HCT116 (cell line): ENCODE results near the gene SHC2. TPM values are rescaled to one million over a fixed set of nuclear protein-coding genes. Genes with fewer than 3 reads are reported as not detected.

ENCODE experiments used
- ATAC-seq: fragments of 200-7000 bp; cut with Tn5 transposase; 2 replicates; pipeline ENCODE4 v1.9.1; 2020; ENCODE audit warnings: mild to moderate bottlenecking, moderate library complexity
- BruUV-seq: library from RNA; stranded (reverse); fragments of 400-500 nt; replicated peaks from 2 replicates; lab custom pipeline; 2021; lab: Mats Ljungman, UMichigan
- CTCF ChIA-PET: fragments of 300-600 bp; sonication (Branson Sonifier 250); formaldehyde crosslinking; loops from one replicate; lab custom pipeline; 2021; ENCODE audit warnings: antibody characterized with exemption; lab: Charles Lee
- POLR2A ChIA-PET: fragments of 300-600, 350-600 bp; sonication (Branson Sonifier 250); formaldehyde crosslinking; loops from one replicate; lab custom pipeline; 2021; ENCODE audit warnings: antibody characterized with exemption; lab: Charles Lee
- RAD21 ChIA-PET, 2 experiments: fragments of 300-600 bp; sonication (Branson Sonifier 250); formaldehyde crosslinking; loops; one replicate each; lab custom pipeline; 2023; ENCODE audit warnings: low total read pairs in 2 of 2; ENCODE audit not compliant: uncharacterized antibody in 2 of 2, unreplicated experiment in 2 of 2, low non-redundant PET in 1 of 2; lab: Charles Lee
- DNase-seq: peaks from one replicate; pipeline ENCODE4 v3.0.0-alpha.2; 2010; ENCODE audit warnings: low read depth, low spot score
- H2AFZ ChIP-seq: fragments of 200-600 bp; shearing (Covaris generic), sonication (generic); 2 replicates; pipeline ENCODE4 v1.6.1; 2017; ENCODE audit warnings: low read depth, mixed run types, mixed read lengths, antibody characterized with exemption, low read length; ENCODE audit not compliant: poor library complexity, severe bottlenecking
- H3K27ac ChIP-seq: 2 replicates; pipeline ENCODE4 v1.5.1; 2012; ENCODE audit warnings: low read depth, low read length
- H3K27me3 ChIP-seq: fragments of 200-600 bp; sonication (generic); 2 replicates; pipeline ENCODE4 v1.6.1; 2016; ENCODE audit warnings: mixed run types, low read length, mixed read lengths; ENCODE audit not compliant: insufficient read depth
- H3K36me3 ChIP-seq, 2 experiments: fragments of 200-500 bp in 1 of 2; fragments of 200-600 bp in 1 of 2; sonication (Bioruptor generic) in 1 of 2; sonication (generic) in 1 of 2; 2 replicates each; pipeline versions ENCODE4 v1.5.1 to v1.6.1; 2014 to 2016; ENCODE audit warnings: low read length in 2 of 2, inconsistent platforms in 1 of 2, mixed read lengths in 1 of 2, mixed run types in 1 of 2; ENCODE audit not compliant: insufficient read depth in 2 of 2, control insufficient read depth in 1 of 2
- H3K4me1 ChIP-seq, 2 experiments: fragments of 200-600 bp in 1 of 2; sonication (generic) in 1 of 2; 2 replicates each; pipeline versions ENCODE4 v1.5.1 to v1.6.1; 2012 to 2017; ENCODE audit warnings: low read length in 2 of 2, inconsistent platforms in 1 of 2, mild to moderate bottlenecking in 1 of 2, mixed read lengths in 1 of 2, mixed run types in 1 of 2, moderate library complexity in 1 of 2; ENCODE audit not compliant: insufficient read depth in 2 of 2, control insufficient read depth in 1 of 2
- H3K4me2 ChIP-seq: fragments of 200-600 bp; sonication (generic); 2 replicates; pipeline ENCODE4 v1.6.1; 2017; ENCODE audit warnings: mixed run types, low read length, mixed read lengths
- H3K4me3 ChIP-seq, 2 experiments: fragments of 200-600 bp in 1 of 2; sonication (generic) in 1 of 2; replicated peaks in 1 of 2; 2 replicates each; pipeline ENCODE4 v1.5.1; 2011 to 2016; ENCODE audit warnings: low read length in 2 of 2, control low read depth in 1 of 2, low read depth in 1 of 2, mild to moderate bottlenecking in 1 of 2, mixed read lengths in 1 of 2, mixed run types in 1 of 2
- H3K79me2 ChIP-seq: fragments of 200-600 bp; sonication (generic); 2 replicates; pipeline ENCODE4 v1.6.1; 2017; ENCODE audit warnings: mild to moderate bottlenecking, mixed run types, low read length, moderate library complexity, mixed read lengths; ENCODE audit not compliant: insufficient read depth
- H3K9ac ChIP-seq: fragments of 200-600 bp; sonication (generic); 2 replicates; pipeline ENCODE4 v1.6.1; 2016; ENCODE audit warnings: low read length, mixed read lengths
- H3K9me2 ChIP-seq: fragments of 200-600 bp; sonication (generic), shearing (Covaris generic); 2 replicates; pipeline ENCODE4 v1.6.1; 2017; ENCODE audit warnings: mixed run types, mild to moderate bottlenecking, moderate library complexity; ENCODE audit not compliant: insufficient read depth
- H3K9me3 ChIP-seq, 2 experiments: fragments of 200-500 bp in 1 of 2; fragments of 200-600 bp in 1 of 2; sonication (Bioruptor generic) in 1 of 2; sonication (generic) in 1 of 2; 2 replicates each; pipeline ENCODE4 v1.6.1; 2014 to 2017; ENCODE audit warnings: low read length in 2 of 2, mixed read lengths in 2 of 2, inconsistent platforms in 1 of 2, low read depth in 1 of 2, mild to moderate bottlenecking in 1 of 2, mixed run types in 1 of 2, moderate library complexity in 1 of 2; ENCODE audit not compliant: control insufficient read depth in 1 of 2, insufficient read depth in 1 of 2
- H4K20me1 ChIP-seq: fragments of 200-600 bp; sonication (generic), shearing (Covaris generic); 2 replicates; pipeline ENCODE4 v1.6.1; 2017; ENCODE audit warnings: mixed run types, mild to moderate bottlenecking, moderate library complexity; ENCODE audit not compliant: insufficient read depth
- CBX3 ChIP-seq: IDR thresholded peaks from 2 replicates; pipeline ENCODE4 v1.6.1; 2012; ENCODE audit warnings: low read depth
- ELF1 ChIP-seq: IDR thresholded peaks from 2 replicates; pipeline ENCODE4 v1.6.1; 2012; ENCODE audit warnings: low read depth, borderline replicate concordance
- EZH2 ChIP-seq: fragments of 200-600 bp; sonication (generic); IDR thresholded peaks from 2 replicates; pipeline ENCODE4 v1.6.1; 2017; ENCODE audit warnings: antibody characterized with exemption, mixed run types
- POLR2A ChIP-seq: IDR thresholded peaks from 2 replicates; pipeline ENCODE4 v1.7.0; 2011; ENCODE audit warnings: borderline replicate concordance; ENCODE audit not compliant: insufficient read depth, insufficient read length; ENCODE audit errors: extremely low read depth
- RAD21 ChIP-seq: IDR thresholded peaks from 2 replicates; pipeline ENCODE4 v1.6.1; 2012; ENCODE audit warnings: low read depth, mild to moderate bottlenecking
- SRF ChIP-seq: IDR thresholded peaks from 2 replicates; pipeline ENCODE4 v1.6.1; 2012; ENCODE audit warnings: low read depth
- YY1 ChIP-seq: IDR thresholded peaks from 2 replicates; pipeline ENCODE4 v1.6.1; 2011; ENCODE audit warnings: low read length, low read depth, moderate library complexity, mild to moderate bottlenecking; ENCODE audit not compliant: insufficient replicate concordance; ENCODE audit errors: extremely low read depth
- ZFX ChIP-seq: fragments of 450-650 bp; IDR thresholded peaks from 2 replicates; pipeline ENCODE4 v1.6.1; 2017
- intact Hi-C: fragments of 100-400 bp; cut with micrococcal nuclease; formaldehyde crosslinking; loops from 2 replicates; pipeline ENCODE4 v1.10.0; 2022
- total RNA-seq: library from RNA; stranded (reverse); gene quantifications from one replicate; pipeline ENCODE4 v1.2.1, GENCODE V29; 2021; ENCODE audit not compliant: unreplicated experiment
- TF ChIP-seq, protein P1 (sequence below), 3 experiments: fragments of 200-600 bp in 1 of 3; sonication (generic) in 1 of 3; IDR thresholded peaks in 2 of 3; conservative IDR thresholded peaks in 1 of 3; 2 replicates each; pipeline ENCODE4 v1.5.1; 2012 to 2017; ENCODE audit warnings: low read depth in 2 of 3, low read length in 2 of 3, antibody characterized with exemption in 1 of 3, borderline replicate concordance in 1 of 3, control low read depth in 1 of 3, mild to moderate bottlenecking in 1 of 3, mixed read lengths in 1 of 3, mixed run types in 1 of 3, moderate library complexity in 1 of 3; ENCODE audit not compliant: insufficient read depth in 1 of 3

Gene SHC2
- total RNA-seq, 1 experiment from 2014 or later: 2.5 TPM

DNA sequence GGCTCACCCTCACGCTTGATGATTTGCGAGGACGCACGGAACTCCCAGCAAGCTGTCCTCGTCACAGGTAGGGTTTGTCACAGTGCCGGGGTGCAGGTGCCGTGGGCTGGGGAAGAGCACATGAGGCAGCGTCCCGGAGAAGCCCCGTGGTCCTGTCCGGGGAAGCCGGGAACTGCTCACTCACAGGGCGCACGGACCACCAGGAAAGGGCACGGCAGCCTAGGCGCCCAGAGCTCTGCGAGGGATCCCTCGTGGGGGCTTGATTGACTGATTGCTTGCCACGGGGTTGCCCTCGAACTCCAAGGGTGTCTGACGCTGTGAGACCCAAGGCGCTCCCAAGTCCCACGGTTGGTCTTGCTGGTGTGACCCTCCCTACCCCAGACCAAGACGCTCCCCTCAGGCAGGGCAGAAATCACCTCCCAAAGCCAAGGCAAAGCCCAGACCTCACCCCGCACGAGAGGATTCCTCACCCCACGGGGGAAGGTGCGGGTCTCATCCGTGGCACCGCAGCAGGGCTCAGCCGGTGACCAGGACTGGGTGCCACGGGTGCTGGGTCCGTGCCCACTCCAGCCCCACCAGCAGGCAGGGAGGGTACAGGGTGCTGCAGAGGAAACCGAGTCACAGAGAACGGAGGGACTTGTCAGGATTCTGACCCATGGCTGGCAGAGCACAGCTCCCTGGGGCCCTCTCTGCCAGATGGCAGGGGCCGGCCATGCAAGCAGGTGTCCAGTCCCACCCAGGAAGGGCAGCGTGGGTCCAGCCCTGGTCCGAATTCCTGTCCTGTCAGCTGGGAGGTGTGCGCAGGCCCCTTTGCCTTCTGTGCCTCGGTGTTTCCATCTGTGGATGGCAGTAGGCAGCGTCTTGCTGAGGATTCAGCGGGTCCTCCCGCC, 59.6 kb downstream of the SHC2 start:
- H3K36me3 ChIP-seq: no peaks in the 10 kb centered on the region
- no peaks in the 10 kb centered on the region for H4K20me1 ChIP-seq
- H3K9me2 ChIP-seq: no peaks in the 10 kb centered on the region
- H2AFZ ChIP-seq: no peak overlapping the region
- ChIA-PET RAD21 (no interaction called here), POLR2A (no interaction called here), CTCF (no interaction called here)
- intact Hi-C loops: no loop called here
- no peaks in the 10 kb centered on the region for H3K9me3 ChIP-seq
- no peaks in the 10 kb centered on the region for H3K79me2 ChIP-seq
- no TSS peak for BruUV-seq
- ATAC-seq (no peak), DNase-seq (no peak)
- H3K27ac ChIP-seq: no peak overlapping the region
- TF ChIP-seq RAD21 (no peak), ELF1 (no peak), POLR2A (no peak), SRF (no peak), ZFX (no peak), EZH2 (no peak), CBX3 (no peak), YY1 (no peak)
- TF ChIP-seq, protein P1, sequence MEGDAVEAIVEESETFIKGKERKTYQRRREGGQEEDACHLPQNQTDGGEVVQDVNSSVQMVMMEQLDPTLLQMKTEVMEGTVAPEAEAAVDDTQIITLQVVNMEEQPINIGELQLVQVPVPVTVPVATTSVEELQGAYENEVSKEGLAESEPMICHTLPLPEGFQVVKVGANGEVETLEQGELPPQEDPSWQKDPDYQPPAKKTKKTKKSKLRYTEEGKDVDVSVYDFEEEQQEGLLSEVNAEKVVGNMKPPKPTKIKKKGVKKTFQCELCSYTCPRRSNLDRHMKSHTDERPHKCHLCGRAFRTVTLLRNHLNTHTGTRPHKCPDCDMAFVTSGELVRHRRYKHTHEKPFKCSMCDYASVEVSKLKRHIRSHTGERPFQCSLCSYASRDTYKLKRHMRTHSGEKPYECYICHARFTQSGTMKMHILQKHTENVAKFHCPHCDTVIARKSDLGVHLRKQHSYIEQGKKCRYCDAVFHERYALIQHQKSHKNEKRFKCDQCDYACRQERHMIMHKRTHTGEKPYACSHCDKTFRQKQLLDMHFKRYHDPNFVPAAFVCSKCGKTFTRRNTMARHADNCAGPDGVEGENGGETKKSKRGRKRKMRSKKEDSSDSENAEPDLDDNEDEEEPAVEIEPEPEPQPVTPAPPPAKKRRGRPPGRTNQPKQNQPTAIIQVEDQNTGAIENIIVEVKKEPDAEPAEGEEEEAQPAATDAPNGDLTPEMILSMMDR (IDR thresholded peaks at IDR 0.05 in 2 of 3, conservative IDR thresholded peaks at IDR 0.05 in 1 of 3; ENCODE audit: borderline replicate concordance in 1 of 3, insufficient read depth in 1 of 3, low read depth in 2 of 3, low read length in 2 of 3): no peak
- H3K27me3 ChIP-seq: no peaks in the 10 kb centered on the region
- H3K4me3 ChIP-seq: no peak overlapping the region
- H3K4me2 ChIP-seq: no peak overlapping the region
- H3K9ac ChIP-seq: no peak overlapping the region
- H3K4me1 ChIP-seq: no peaks in the 10 kb centered on the region
